Gastroesophageal sphincter (tissue), 4 donors: ENCODE data around the gene CUBN. TPM values are rescaled to one million over a fixed set of nuclear protein-coding genes. Genes with fewer than 3 reads are reported as not detected.

ENCODE experiments used
- ATAC-seq: fragments of 150-250 bp; one replicate; pipeline ENCODE4 v1.9.1; 2016; ENCODE audit warnings: mild to moderate bottlenecking, moderate library complexity
- H3K27ac ChIP-seq, 4 donors: fragments of 200-600 bp; sonication (generic) in 3 of 4; 1 replicate in 3 of 4; 2 replicates in 1 of 4; pipeline ENCODE4 v1.5.1; 2016 to 2019
- H3K27me3 ChIP-seq: fragments of 200-600 bp; sonication (generic); one replicate; pipeline ENCODE4 v1.5.1; 2019
- H3K36me3 ChIP-seq, 2 donors: fragments of 200-600 bp; sonication (generic); one replicate each; pipeline ENCODE4 v1.5.1; 2019; ENCODE audit warnings: control low read depth in 1 of 2
- H3K4me1 ChIP-seq, 3 donors: fragments of 200-600 bp; sonication (generic); 1 replicate in 2 of 3; 2 replicates in 1 of 3; pipeline ENCODE4 v1.5.1; 2016 to 2019; ENCODE audit warnings: control low read depth in 2 of 3
- H3K4me3 ChIP-seq, 2 donors: fragments of 200-600 bp; sonication (generic); one replicate each; pipeline ENCODE4 v1.5.1; 2019; ENCODE audit warnings: mild to moderate bottlenecking in 1 of 2, moderate library complexity in 1 of 2
- H3K9me3 ChIP-seq, 3 donors: fragments of 200-600 bp; sonication (generic); one replicate each; pipeline ENCODE4 v1.5.1; 2017 to 2019; ENCODE audit warnings: control low read depth in 2 of 3
- EP300 ChIP-seq: sonication (generic); formaldehyde crosslinking; IDR thresholded peaks from one replicate; pipeline ENCODE4 v1.6.1; 2017; ENCODE audit warnings: antibody characterized with exemption, mild to moderate bottlenecking
- POLR2A ChIP-seq, 2 donors: fragments of 450-650 bp; IDR thresholded peaks; one replicate each; pipeline ENCODE4 v1.6.1; 2017; ENCODE audit warnings: antibody characterized with exemption in 2 of 2, mild to moderate bottlenecking in 2 of 2, moderate library complexity in 1 of 2
- POLR2AphosphoS5 ChIP-seq: sonication (generic); formaldehyde crosslinking; IDR thresholded peaks from one replicate; pipeline ENCODE4 v1.6.1; 2017; ENCODE audit warnings: antibody characterized with exemption
- WGBS, 2 donors: methylation state at CpG; one replicate each; pipeline ENCODE4 v1.1.5; 2018; ENCODE audit warnings: low coverage in 1 of 2; 5-methylcytosine and 5-hydroxymethylcytosine counted together
- total RNA-seq, 4 donors: library from RNA; depleted of rRNA; stranded (reverse); fragments of >200 nt; gene quantifications; one replicate each; pipeline ENCODE4 v1.1.0, GENCODE V29; 2016
- TF ChIP-seq, protein P1 (sequence below), 4 experiments: fragments of 200-600 bp in 2 of 4; fragments of 450-650 bp in 2 of 4; sonication (generic) in 1 of 4; IDR thresholded peaks; one replicate each; pipeline ENCODE4 v1.5.1; 2017 to 2019; ENCODE audit warnings: antibody characterized with exemption in 4 of 4, mild to moderate bottlenecking in 2 of 4, moderate library complexity in 2 of 4

CUBN gene
- total RNA-seq, 4 donors from 2014 or later, result 0.37 to 2.8 (median 1.6) TPM

DNA sequence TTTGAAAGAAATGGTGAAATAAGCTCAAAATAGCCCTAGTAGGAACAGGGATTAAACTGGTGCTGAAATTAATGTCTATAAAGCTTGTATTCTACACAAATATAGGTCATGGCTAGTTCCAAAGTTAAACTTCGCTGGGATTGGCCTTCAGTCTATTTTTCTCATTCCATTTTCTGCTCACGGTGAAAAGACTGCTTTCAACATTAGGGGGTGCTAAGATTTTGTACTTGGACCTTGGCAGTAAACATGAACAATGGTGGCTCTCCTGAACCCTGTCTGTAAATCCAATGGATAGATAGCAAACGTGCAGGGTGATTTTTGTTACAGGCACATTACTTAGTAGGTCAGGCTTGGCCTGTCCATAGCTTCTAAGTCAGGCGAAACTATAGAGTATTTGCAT is 276.4 kb downstream of the CUBN start:
- 48 to 69% methylated on average over 4 of the region's 4 CpGs for WGBS, 2 donors
- Histone ChIP-seq H3K9me3 (no peaks in the 10 kb centered on the region), H3K27me3 (no peaks in the 10 kb centered on the region), H3K4me1 (peaks cover 0 to 7% (median 0%) of the 10 kb centered on the region in 3 donors), H3K4me3 (no peak overlapping the region), H3K27ac (no peak overlapping the region), H3K36me3 (no peaks in the 10 kb centered on the region)
- TF ChIP-seq POLR2A (IDR thresholded peaks at IDR 0.05), result no peak
- TF ChIP-seq, protein P1, sequence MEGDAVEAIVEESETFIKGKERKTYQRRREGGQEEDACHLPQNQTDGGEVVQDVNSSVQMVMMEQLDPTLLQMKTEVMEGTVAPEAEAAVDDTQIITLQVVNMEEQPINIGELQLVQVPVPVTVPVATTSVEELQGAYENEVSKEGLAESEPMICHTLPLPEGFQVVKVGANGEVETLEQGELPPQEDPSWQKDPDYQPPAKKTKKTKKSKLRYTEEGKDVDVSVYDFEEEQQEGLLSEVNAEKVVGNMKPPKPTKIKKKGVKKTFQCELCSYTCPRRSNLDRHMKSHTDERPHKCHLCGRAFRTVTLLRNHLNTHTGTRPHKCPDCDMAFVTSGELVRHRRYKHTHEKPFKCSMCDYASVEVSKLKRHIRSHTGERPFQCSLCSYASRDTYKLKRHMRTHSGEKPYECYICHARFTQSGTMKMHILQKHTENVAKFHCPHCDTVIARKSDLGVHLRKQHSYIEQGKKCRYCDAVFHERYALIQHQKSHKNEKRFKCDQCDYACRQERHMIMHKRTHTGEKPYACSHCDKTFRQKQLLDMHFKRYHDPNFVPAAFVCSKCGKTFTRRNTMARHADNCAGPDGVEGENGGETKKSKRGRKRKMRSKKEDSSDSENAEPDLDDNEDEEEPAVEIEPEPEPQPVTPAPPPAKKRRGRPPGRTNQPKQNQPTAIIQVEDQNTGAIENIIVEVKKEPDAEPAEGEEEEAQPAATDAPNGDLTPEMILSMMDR (IDR thresholded peaks at IDR 0.05), result peak in 1 of 4 experiments; percentile 3
- ATAC-seq, result no peak

DNA sequence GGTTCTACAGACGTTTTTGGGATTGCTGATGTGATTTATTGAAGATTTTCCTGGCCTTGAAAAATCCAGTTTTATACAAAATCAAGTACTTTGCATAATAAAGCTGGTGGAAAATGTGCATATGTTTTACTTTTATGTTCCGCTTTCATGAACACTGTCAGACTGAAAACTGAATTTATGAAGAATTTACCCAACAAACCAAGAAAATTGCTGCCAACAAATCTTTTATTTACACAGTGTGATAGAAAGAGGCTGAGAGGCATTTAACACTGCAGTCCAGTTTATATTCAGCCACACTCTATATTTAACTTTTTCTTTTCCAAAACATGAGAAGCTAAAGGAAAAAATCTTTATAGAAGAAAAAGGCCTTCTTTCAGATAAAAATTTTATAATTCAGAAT is 277.0 kb downstream of the CUBN start:
- no peak for ATAC-seq
- Histone ChIP-seq H3K4me3 (no peak overlapping the region), H3K27me3 (no peaks in the 10 kb centered on the region), H3K27ac (no peak overlapping the region), H3K36me3 (no peaks in the 10 kb centered on the region), H3K4me1 (peaks cover 0 to 8% (median 0%) of the 10 kb centered on the region in 3 donors), H3K9me3 (no peaks in the 10 kb centered on the region)
- WGBS, 2 donors, result 46 to 90% methylated on average over 2 of the region's 2 CpGs
- TF ChIP-seq, protein P1 (IDR thresholded peaks at IDR 0.05), result no peak
- no peak for TF ChIP-seq POLR2AphosphoS5
- TF ChIP-seq POLR2A (IDR thresholded peaks at IDR 0.05), result no peak
- TF ChIP-seq EP300, result no peak

DNA sequence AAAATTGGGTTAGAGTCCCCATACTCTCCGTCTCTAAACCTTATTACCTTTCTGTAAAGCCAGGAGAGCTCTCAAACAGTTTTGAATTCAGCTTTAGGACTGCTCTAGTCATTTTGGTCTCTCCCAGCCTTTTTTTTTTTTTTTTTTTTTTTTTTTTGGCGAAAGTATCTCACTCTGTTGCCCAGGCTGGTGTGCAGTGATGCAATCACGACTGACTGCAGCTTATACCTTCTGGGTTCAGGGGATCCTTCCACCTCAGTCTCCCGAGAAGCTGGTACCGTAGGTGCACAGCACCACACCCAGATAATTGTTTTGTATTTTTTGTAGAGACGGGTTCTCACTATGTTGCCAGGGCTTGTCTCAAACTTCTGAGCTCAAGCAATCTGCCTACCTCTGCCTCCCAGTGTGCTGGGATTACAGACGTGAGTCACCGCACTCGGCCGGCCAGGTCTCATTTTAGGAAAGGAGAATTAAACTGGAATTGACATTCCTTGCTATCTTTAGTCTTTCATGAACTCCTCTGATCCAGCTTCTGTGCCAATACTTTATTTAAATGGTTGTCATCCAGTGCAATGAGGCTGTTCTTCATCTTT is 281.0 kb downstream of the CUBN start:
- H3K27ac ChIP-seq, result no peak overlapping the region
- no peak for TF ChIP-seq EP300
- TF ChIP-seq, protein P1 (IDR thresholded peaks at IDR 0.05), result no peak
- TF ChIP-seq POLR2AphosphoS5, result no peak
- TF ChIP-seq POLR2A (IDR thresholded peaks at IDR 0.05), result no peak
- H3K27me3 ChIP-seq, result no peaks in the 10 kb centered on the region
- H3K9me3 ChIP-seq, result no peaks in the 10 kb centered on the region
- H3K36me3 ChIP-seq, result no peaks in the 10 kb centered on the region
- H3K4me1 ChIP-seq, result peaks cover 0 to 11% (median 0%) of the 10 kb centered on the region in 3 donors
- 42 to 71% methylated on average over 5 to 9 of the region's 10 CpGs for WGBS, 2 donors
- no peak overlapping the region for H3K4me3 ChIP-seq
- peak; percentile 46 for ATAC-seq

DNA sequence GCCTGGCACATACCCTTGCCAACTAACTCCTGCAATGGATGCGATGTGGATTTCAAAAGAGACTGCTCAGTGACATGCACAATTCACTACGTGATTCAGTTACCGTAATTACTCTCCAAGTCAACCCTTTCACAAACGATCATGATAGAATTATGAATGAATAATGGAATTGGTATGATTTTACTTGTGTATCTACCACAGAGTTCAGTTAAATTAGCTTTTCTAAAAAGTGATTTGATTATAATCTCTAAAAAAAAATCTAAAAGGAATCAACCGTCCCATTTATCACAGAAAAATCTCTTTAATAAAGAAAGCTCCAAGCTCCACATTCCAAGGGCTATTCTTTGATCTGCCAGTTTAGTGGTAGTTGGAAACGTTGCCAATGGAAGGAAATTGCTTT is 282.0 kb downstream of the CUBN start:
- no peaks in the 10 kb centered on the region for H3K27me3 ChIP-seq
- H3K9me3 ChIP-seq, result no peaks in the 10 kb centered on the region
- H3K36me3 ChIP-seq, result no peaks in the 10 kb centered on the region
- ATAC-seq, result no peak
- TF ChIP-seq, protein P1 (IDR thresholded peaks at IDR 0.05), result no peak
- TF ChIP-seq EP300, result no peak
- TF ChIP-seq POLR2AphosphoS5, result no peak
- no peak for TF ChIP-seq POLR2A (IDR thresholded peaks at IDR 0.05)
- no peak overlapping the region for H3K27ac ChIP-seq
- WGBS, 2 donors, result 63 to 72% methylated on average over 6 of the region's 6 CpGs
- H3K4me3 ChIP-seq, result no peak overlapping the region
- H3K4me1 ChIP-seq, result peaks cover 0 to 18% (median 0%) of the 10 kb centered on the region in 3 donors

DNA sequence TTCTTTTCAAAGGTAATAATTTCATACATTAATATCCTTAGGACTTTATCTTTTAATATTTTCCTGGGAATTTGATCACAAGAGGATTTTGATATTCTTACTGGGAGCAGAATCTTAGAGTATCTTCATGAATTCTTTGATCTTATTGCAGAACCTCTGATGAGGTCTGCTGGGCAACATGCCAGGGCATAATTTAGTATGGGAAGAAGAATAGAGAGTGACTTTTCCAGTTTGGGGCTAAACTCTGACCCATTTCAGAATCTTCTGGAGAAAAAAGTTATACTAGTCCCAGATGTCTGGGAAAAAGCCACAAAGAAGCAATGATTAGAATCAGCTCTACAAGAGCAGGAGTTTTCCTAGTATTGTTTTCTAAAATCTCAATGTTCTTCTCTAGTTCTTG is 284.4 kb downstream of the CUBN start:
- no peak overlapping the region for H3K4me3 ChIP-seq
- H3K9me3 ChIP-seq, result no peaks in the 10 kb centered on the region
- no peak overlapping the region for H3K27ac ChIP-seq
- peaks cover 0 to 18% (median 0%) of the 10 kb centered on the region in 3 donors for H3K4me1 ChIP-seq
- ATAC-seq, result no peak
- no peaks in the 10 kb centered on the region for H3K27me3 ChIP-seq
- H3K36me3 ChIP-seq, result no peaks in the 10 kb centered on the region
- TF ChIP-seq POLR2AphosphoS5 (no peak), POLR2A (IDR thresholded peaks at IDR 0.05) (no peak), EP300 (no peak)
- TF ChIP-seq, protein P1 (IDR thresholded peaks at IDR 0.05), result no peak
